C4-2B (cell line): ENCODE results near the gene MBD3L4.

Experiments used
- CTCF ChIP-seq: fragments of 450-650 bp; conservative IDR thresholded peaks from 2 replicates; pipeline ENCODE4 v1.5.1; 2017; ENCODE audit warnings: mild to moderate bottlenecking
- ZFX ChIP-seq: fragments of 450-650 bp; IDR thresholded peaks from 2 replicates; pipeline ENCODE4 v1.6.1; 2017

GRCh38 chr19:6987850-6988249 is 52.1 kb downstream of the MBD3L4 start:
- TF ChIP-seq CTCF (no peak), ZFX (no peak)
